Transverse colon (tissue), 4 donors: ENCODE results near the gene TRIM31.

Experiments
- CTCF ChIP-seq, 5 experiments: fragments of 200-600 bp in 3 of 5; fragments of 450-650 bp in 2 of 5; sonication (generic) in 3 of 5; IDR thresholded peaks; 1 replicate in 2 of 5; 2 replicates in 3 of 5; pipeline ENCODE4 v1.5.1; 2016 to 2017; ENCODE audit warnings: antibody characterized with exemption in 5 of 5, inconsistent platforms in 3 of 5, mild to moderate bottlenecking in 2 of 5, moderate library complexity in 1 of 5
- EP300 ChIP-seq: sonication (generic); formaldehyde crosslinking; IDR thresholded peaks from one replicate; pipeline ENCODE4 v1.6.1; 2017; ENCODE audit warnings: antibody characterized with exemption, low read depth
- POLR2A ChIP-seq: fragments of 450-650 bp; IDR thresholded peaks from one replicate; pipeline ENCODE4 v1.6.1; 2016; ENCODE audit warnings: antibody characterized with exemption, mild to moderate bottlenecking, moderate library complexity
- POLR2AphosphoS5 ChIP-seq, 3 donors: sonication (generic); formaldehyde crosslinking; IDR thresholded peaks; one replicate each; pipeline ENCODE4 v1.6.1; 2016; ENCODE audit warnings: antibody characterized with exemption in 3 of 3

GRCh38 chr6:30092852-30093543, 19.9 kb downstream of the TRIM31 start:
- TF ChIP-seq CTCF (IDR thresholded peaks at IDR 0.05) (no peak), POLR2AphosphoS5 (IDR thresholded peaks at IDR 0.05) (no peak), POLR2A (no peak), EP300 (no peak)
